ENCODE measurements around the gene PHF21A.

PHF21A gene

DNA sequence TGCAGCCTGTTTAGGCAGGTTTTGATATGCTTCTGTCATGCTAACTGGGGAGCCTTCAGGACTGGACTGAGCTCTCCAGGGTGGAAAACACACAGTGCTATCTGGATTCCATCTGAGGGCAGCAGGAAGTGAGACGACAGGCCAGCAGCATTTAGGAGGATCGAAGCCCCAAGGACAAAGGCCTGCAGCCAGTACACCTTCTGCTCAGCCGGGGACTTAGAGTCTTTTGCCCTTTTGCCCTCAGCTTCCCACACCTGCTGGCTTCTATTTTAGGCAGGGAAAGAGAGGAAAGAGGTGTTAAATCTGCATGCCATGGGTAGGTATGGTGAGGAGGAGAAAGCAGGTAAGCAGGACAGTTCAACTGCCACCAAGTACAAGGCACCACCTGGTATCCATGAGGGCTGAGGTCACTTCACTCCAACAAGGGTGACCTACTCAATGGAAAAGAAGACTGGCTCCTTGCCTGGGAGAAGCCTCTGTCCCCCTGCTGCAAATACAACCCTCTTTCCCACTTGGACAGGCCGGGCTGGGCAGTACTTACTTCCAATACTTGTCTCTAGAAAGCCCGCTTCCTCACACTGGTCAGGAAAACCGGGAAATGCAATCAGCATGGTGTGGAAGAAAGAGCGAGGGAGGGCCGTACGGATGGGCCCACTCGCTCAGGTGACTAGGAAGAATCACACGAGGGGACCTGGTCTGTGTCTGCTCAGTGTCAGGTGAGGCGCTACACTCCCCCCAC is 186.5 kb downstream of the PHF21A start:
- DNase-seq (ENCODE audit: low spot score): no peak

DNA sequence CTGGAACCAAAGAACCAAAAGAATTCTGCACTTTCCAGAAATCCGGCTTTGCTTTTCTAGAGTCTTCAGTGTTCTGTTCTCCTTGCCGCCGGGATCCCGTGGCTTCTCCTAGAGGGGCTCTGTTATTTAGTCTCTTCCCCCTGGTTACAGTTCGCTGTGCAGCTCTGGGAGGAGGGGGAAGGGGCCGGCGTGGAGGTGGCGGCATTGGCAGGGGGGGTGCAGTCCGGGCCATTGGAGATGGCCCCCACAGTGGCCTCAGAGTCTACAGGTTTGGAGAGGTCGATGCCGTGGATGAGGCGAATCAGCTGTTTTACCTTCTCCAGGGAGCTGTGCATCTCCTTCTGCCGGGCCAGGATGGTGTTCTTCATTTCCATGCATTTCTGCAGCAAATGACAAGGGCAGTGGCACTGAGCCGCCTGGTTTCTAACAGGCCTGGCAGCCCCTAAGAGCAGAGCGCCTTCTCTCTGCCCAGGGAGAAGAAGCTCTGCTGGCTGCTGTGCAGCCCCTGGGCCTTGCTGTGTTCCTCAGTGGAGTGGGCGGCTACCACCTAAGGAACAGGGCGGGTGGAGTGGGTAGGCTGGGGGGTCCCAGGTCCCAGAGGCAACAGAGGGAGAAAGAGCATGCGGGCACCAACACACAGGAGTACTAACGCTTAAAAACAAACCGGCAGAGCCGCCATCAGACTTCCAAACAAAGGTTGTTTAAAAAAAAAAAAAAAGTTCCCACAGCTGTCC is 187.2 kb downstream of the PHF21A start:
- DNase-seq (ENCODE audit: low spot score): no peak

DNA sequence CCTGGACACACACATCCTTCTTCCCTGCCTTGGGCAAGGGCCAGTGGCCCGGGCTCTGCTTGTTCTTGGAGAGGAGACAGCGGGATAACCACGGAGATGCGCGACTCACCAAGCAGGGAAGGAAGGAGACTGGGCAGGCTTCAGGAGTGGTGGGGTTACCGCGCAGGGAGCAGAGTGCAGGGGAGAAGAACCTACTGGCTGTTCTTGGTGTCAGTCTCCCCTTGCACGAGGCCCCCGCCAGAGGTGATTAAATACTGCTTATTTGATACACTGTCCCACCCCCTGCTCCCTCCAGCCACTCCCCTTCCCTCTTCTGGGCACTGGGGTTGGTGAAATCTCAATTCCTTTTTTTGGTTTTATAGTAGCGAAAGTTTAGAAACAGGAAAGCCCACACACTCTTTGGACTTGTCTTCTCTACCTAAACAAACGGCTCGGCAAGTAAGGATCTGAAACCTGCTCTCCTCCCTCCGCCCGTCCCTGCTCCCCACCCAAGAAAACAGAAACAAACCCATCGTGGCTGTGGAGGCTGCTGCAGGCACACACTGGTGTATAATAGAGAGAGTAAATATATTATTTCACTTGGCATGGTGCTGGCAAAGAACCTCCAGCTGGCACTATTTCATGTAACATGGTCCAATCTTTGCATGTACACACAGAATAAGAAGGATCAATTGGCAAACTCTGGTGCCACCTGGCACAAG is 188.0 kb downstream of the PHF21A start:
- DNase-seq (ENCODE audit: low spot score): peak; percentile 42

DNA sequence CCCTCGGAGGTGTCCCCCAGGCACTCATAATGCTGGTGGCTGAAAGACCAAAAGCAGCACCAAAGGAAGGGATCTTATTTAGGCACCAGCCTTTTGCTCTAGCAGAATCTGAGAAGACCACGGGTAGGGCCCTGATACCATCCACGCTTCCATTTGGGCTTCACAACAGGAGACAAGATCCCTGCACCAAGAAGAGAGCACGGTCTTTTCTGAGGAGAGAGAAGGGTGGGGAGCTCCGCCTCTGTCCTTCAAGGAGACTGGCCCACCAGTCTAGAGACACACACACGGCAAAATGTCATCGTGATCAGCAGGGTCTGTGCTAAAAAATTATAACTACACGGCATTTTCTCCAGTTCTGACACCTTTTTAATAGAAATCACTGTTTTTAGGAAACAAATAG is 189.0 kb downstream of the PHF21A start:
- DNase-seq (ENCODE audit: low spot score): no peak

DNA sequence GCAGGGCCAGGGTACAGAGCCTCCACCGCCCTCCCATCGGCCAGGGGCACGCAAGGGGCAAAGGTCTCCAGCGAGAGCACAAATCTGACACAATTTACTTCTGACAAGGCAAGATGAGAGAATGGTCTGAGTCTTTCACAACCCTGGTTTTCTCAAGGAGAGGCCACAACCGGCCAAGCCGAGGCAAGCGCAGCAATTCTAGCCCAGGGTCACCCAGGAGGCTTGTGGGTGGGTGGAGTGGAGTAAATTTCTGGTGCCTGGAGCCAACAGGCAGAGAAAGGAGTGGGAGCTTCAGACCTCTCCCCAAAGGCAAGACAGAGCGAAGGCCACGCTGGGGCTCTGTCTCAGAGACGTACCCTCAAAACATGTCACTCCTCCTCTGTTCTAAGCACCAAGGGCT is 189.5 kb downstream of the PHF21A start:
- DNase-seq (ENCODE audit: low spot score): no peak

DNA sequence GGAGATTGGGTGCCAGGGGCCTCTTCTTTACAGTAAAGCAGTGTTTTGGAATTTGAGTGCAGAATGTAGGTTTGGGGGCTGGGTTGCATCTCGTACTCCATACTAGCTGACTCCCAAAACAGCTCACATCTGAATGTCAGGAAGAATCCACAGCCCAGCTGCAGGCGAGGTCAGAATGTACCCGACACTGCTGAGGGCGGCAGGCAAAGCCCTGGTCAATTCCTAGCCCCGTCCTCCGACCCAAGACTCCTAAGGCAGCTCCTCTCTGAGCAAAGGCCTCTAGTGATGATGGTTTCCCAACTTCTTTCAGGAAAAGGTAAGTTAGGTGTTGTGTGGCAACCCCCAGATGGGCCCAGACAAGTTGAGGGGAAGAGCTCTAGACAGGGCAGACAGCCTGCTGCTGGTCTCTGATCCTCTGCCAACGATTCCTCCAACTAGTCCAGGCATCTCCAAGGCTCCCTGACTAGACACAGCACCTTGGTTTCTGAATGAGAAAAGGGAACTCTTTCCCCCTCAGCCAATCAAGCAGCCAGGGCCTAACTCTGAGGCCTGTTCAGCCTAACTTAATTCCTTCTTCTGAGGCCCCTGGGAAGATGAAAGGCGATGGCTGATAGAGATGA is 190.2 kb downstream of the PHF21A start:
- DNase-seq (ENCODE audit: low spot score): no peak

DNA sequence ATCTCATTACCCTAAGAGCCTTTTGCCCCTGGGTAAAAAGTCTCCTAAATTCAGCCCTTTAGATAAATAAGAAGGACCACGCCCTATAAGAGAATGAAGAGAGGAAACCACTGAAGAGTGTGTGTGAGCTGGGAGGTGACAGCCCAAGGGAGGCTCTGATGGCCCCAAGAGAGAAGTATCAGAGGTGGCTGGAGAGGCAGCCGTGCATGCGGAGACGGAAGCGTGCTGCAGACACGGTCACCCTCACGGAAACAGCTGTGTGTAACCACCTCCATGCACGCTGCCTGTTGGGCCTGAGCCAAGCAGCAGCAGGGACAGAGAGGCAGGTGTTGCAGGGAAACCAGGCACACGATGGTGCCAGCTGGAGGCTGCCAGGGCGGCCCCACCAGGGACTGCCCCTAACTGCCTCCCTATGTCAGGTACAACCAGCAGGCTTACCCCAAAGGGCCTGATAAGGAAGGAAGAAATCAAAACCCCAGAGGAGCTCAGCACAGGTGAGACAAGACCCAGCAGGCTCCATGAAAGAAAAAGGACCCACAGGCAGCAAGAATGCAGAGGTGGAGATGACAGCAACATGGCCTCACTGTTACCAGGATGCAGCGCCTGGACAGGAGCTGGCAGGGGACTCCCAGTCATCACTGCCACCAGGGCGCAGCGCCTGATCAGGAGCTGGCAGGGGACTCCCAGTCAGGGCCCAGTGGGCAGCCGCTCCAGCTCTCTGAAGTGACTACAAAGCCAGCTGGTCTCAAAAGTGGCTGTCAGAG is 191.0 kb downstream of the PHF21A start:
- DNase-seq (ENCODE audit: low spot score): no peak

DNA sequence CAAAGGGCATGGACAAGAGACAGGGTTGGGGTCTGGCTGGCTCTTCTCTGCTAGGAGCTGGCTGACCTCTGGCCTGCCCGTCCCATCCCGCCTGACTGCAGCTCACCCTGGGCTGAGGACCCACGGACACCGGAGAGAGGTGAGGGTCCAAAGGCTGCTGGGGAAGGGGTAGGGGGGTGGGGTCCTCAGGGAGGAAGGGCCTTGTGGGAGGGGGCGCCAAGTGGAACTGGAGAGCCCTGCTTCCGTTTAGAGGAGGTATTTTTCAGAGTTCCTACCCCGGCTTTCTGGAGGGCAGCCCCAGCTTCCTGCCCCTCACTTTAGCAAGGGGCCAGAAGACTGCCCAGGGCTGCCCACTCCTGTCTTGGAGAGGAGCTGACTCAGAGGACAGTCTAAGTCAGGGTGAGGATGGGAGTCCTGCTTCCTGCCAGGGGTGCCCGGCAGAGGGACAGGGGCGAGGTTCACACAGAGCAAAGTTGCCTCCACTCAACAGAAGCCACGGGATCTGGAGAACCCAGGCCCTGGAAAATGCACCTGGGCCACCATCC is 191.7 kb downstream of the PHF21A start:
- DNase-seq (ENCODE audit: low spot score): no peak

DNA sequence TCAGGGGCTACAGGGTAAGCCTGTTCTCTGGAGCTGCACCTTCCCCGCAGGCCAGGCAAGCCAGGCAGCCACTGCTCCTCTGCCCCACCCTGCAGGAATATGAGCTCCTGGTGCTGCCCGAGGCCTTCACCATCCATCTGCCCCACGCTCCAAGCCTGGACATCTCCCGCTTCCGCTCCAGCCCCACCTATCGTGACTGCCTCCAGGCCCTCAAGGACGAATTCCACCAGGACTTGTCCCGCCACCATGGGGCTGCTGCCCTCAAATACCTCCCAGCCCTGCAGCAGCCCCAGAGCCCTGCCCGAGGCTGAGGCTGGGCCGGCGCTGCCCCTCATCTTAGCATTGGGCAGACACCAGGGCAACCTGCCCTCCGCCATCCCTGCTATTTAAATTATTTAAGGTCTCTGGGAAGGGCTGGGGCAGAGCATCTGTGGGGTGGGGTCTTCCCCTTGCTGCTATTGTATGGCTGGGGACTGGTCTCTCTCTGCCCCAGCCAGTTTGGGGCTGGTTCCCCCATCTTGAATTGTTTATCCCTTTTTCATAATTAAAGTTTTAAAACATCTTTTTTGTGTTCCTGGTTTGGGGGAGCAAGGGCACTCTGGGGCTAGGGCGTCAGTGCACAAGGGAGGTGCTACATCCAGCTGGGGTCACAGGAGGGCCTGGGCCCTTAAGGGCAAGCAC is 192.6 kb downstream of the PHF21A start:
- DNase-seq (ENCODE audit: low spot score): no peak

DNA sequence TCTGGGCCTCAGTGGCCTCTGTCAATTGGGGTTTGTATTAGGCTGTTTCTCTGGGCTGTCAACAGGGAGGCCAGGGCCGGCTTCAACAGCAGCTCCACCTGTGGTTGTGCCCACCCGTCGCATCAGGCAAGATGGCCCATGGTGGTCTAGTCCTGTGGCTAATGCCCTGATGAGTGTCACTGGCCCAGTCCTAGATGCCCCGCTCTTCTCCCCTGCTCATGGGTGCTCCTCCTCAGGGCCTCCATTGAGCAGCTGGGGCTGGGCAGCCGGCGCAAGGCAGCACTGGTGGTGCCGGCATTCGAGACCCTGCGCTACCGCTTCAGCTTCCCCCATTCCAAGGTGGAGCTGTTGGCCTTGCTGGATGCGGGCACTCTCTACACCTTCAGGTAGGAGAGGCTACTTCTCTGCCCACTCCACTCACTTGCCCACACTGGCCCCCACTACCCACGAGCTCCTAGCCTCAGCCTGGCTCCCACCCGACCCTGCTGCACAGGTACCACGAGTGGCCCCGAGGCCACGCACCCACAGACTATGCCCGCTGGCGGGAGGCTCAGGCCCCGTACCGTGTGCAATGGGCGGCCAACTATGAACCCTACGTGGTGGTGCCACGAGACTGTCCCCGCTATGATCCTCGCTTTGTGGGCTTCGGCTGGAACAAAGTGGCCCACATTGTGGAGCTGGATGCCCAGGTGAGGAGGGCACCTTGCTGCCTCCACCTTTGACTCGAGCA is 193.4 kb downstream of the PHF21A start:
- no peak for DNase-seq (ENCODE audit: low spot score)

DNA sequence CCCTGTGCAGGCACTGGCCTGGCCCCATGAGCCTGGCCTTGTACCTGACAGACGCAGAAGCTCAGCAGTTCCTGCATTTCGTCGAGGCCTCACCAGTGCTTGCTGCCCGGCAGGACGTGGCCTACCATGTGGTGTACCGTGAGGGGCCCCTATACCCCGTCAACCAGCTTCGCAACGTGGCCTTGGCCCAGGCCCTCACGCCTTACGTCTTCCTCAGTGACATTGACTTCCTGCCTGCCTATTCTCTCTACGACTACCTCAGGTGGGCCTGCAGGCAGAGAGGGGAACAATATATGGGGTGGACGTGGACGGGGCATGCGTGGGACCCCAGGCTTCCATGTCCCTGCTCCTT is 193.9 kb downstream of the PHF21A start:
- no peak for DNase-seq (ENCODE audit: low spot score)

DNA sequence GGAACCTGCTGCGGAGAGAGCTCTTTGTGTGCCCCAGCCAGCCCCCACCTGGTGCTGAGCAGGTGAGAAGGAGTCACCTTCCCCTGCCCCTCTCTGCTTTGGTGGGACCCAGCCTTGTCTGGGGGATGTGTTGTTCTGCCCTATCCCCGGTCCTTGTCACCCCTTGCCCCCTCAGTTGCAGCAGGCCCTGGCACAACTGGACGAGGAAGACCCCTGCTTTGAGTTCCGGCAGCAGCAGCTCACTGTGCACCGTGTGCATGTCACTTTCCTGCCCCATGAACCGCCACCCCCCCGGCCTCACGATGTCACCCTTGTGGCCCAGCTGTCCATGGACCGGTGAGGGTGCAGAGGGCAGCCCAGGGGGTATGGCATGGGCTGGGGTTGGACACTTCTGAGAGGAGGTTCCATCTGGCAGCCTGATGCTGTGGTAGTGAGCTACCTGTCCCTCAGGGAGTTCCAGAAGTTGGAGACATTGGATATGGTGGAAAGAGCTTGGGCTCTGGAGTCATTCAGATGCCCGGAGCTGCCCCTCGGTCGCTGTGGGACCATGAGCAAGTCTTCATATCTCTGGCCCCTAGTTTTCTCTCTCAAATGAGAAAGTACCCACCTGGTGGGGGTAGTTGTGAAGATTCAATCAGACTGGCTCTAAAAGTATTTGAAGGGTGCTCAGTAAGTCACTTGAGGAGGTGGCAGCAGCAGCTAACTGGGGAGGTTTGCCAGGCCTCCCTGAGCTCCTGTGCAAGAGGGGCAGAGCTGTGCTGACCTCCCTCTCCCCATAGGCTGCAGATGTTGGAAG is 194.5 kb downstream of the PHF21A start:
- DNase-seq (ENCODE audit: low spot score): no peak

DNA sequence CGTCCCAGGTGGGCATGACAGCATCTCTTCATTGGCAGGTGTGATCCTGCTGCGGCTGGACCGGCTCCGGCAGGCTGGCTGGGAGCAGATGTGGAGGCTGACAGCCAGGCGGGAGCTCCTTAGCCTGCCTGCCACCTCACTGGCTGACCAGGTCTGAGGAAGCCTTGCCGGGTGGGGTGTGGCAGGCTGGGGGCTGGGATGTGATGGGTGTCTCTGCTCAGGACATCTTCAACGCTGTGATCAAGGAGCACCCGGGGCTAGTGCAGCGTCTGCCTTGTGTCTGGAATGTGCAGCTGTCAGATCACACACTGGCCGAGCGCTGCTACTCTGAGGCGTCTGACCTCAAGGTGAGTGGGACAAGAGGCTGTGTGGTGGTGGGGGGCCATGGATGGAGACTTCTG is 195.3 kb downstream of the PHF21A start:
- no peak for DNase-seq (ENCODE audit: low spot score)

DNA sequence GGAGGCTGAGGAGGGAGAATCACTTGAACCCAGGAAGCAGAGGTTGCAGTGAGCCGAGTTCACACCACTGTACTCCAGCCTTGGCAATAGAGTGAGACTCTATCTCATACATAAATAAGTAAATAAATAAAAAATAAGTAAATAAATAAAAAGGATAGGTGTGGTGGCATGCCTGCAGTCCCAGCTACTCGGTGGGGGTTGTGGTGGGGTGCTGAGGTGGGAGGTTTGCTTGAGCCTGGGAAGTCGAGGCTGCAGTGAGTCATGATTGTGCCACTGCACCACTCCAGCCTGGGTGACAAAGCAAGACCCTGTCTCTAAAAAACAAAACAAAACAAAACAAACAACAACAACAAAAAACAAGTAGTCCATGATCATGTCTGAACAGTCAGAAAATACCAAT is 195.7 kb downstream of the PHF21A start:
- DNase-seq (ENCODE audit: low spot score): no peak

DNA sequence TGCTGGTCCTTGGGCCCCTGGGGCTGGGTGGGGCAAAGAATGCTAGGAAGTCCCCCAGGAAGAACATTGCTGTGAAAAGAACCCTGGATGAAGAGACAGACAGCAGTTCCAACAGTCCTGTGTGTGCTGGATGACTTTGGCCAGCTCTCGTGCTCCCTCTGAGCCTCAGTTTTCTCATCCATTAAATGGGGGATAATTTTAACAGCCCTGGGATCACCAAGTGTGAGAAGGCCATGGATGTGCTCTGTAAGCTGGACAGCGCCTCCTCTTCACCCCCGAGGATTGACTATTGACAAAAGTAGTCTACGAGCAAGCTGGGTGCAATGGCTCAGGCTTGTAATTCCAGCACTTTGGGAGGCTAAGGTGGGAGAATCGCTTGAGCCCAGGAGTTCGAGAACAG is 196.3 kb downstream of the PHF21A start:
- DNase-seq (ENCODE audit: low spot score): no peak

DNA sequence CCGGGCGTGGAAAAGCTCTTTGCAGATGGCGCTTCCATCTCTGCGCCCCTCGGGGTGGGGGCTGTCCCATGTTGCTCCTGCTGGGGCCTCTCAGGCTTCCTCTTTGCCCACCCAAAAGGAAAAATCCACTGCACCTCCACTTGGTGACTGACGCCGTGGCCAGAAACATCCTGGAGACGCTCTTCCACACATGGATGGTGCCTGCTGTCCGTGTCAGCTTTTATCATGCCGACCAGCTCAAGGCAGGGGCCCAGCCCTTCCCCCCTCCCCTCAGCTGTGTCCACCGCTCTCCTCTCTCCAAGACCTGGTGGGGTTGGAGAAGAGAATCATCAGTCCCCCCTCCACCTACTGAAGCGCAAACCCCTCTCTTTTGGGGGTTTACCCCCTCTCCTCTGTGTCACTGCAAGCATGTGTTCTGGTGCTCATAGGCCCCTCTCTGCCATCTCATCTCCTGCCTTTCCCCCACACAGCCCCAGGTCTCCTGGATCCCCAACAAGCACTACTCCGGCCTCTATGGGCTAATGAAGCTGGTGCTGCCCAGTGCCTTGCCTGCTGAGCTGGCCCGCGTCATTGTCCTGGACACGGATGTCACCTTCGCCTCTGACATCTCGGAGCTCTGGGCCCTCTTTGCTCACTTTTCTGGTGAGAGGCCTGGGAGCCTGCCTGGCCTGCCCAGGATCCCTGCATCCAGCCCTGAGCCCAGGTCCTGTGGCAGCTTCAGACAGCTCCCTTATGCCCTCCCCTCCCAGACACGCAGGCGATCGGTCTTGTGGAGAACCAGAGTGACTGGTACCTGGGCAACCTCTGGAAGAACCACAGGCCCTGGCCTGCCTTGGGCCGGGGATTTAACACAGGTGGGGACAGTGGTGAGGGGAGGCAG is 197.0 kb downstream of the PHF21A start:
- no peak for DNase-seq (ENCODE audit: low spot score)

DNA sequence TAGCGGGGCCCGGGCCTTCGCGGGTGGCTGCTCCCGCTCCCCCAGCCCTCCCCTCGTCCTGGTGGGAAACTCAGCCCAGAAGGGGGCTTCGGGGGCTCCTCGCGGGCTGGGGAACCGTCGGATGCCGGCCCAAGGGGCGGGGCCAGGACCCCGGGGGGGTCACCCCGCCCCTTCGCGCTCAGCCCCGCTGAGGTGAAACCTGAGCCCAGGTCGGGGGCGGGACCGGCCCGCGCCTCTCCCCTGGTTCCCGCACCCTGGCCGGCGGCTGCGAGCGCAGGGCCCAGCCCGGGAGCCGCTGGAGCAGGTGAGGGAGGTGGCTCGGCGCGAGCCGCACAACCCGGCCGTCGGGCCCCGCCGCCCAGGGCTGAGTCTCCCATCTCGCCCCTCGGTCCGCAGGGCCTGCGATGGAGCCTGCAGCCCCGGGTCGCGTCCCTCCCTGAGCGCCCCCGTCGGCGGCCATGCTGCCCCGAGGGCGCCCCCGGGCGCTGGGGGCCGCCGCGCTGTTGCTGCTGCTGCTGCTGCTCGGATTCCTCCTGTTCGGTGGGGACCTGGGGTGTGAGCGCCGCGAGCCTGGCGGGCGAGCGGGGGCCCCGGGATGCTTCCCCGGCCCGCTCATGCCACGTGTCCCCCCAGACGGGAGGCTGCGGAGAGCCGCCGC is 198.7 kb downstream of the PHF21A start, which contains the start of gene LARGE2:
LARGE2 (plus strand) TSS at position 232 of the 658 bp plus-strand sequence; CDS start at position 459, 227 bp downstream.
- no peak for DNase-seq (ENCODE audit: low spot score)
